Neural progenitor cell (in vitro differentiated cells): ENCODE measurements around the gene NKD1. TPM values are rescaled to one million over a fixed set of nuclear protein-coding genes. Genes with fewer than 3 reads are reported as not detected.

ENCODE experiments used
- DNase-seq: peaks from one replicate; pipeline ENCODE4 v3.0.0-alpha.2; 2016; ENCODE audit warnings: low spot score
- H2AFZ ChIP-seq: fragments of 200-600 bp; sonication (generic); replicated peaks from 2 replicates; pipeline ENCODE4 v1.6.1; 2016; ENCODE audit warnings: antibody characterized with exemption
- H3F3A ChIP-seq: fragments of 200-600 bp; sonication (generic); 2 replicates; pipeline ENCODE4 v1.6.1; 2016; ENCODE audit warnings: antibody characterized with exemption, low read depth
- H3K27ac ChIP-seq: fragments of 200-600 bp; sonication (generic); 2 replicates; pipeline ENCODE4 v1.5.1; 2016; ENCODE audit warnings: mild to moderate bottlenecking
- H3K27me3 ChIP-seq: fragments of 200-600 bp; sonication (generic); 2 replicates; pipeline ENCODE4 v1.6.1; 2016; ENCODE audit warnings: mild to moderate bottlenecking, moderate library complexity
- H3K36me3 ChIP-seq: fragments of 200-600 bp; sonication (generic); 2 replicates; pipeline ENCODE4 v1.5.1; 2016
- H3K4me1 ChIP-seq: fragments of 200-600 bp; sonication (generic); 2 replicates; pipeline ENCODE4 v1.6.1; 2016; ENCODE audit warnings: mixed run types
- H3K4me2 ChIP-seq: fragments of 200-600 bp; sonication (generic); 2 replicates; pipeline ENCODE4 v1.6.1; 2016
- H3K4me3 ChIP-seq: fragments of 200-600 bp; sonication (generic); 2 replicates; pipeline ENCODE4 v1.5.1; 2016
- H3K79me2 ChIP-seq: fragments of 200-600 bp; sonication (generic); 2 replicates; pipeline ENCODE4 v1.6.1; 2016; ENCODE audit warnings: low read depth
- H3K9ac ChIP-seq: fragments of 200-600 bp; sonication (generic); 2 replicates; pipeline ENCODE4 v1.6.1; 2016
- H3K9me3 ChIP-seq: fragments of 200-600 bp; sonication (generic); 2 replicates; pipeline ENCODE4 v1.5.1; 2016; ENCODE audit warnings: low read depth
- H4K20me1 ChIP-seq: fragments of 200-600 bp; sonication (generic); 2 replicates; pipeline ENCODE4 v1.6.1; 2016; ENCODE audit warnings: low read depth
- H3K27ac Mint-ChIP-seq: 3 replicates; pipeline ENCODE4 v1.8.0; 2021; ENCODE audit warnings: mixed read lengths
- H3K27me3 Mint-ChIP-seq: 2 replicates; pipeline ENCODE4 v1.8.0; 2022; ENCODE audit warnings: low read depth, mild to moderate bottlenecking, inconsistent platforms, moderate library complexity, mixed read lengths; ENCODE audit not compliant: insufficient read depth
- H3K36me3 Mint-ChIP-seq: 3 replicates; pipeline ENCODE4 v1.8.0; 2021; ENCODE audit warnings: mixed read lengths
- H3K4me1 Mint-ChIP-seq: 3 replicates; pipeline ENCODE4 v1.8.0; 2021; ENCODE audit warnings: mixed read lengths
- H3K4me3 Mint-ChIP-seq: 3 replicates; pipeline ENCODE4 v1.8.0; 2021; ENCODE audit warnings: mild to moderate bottlenecking, moderate library complexity, mixed read lengths
- H3K9me3 Mint-ChIP-seq: 3 replicates; pipeline ENCODE4 v1.8.0; 2020; ENCODE audit warnings: mixed read lengths
- CTCF ChIP-seq: fragments of 200-600 bp; sonication (generic); IDR thresholded peaks from 2 replicates; pipeline ENCODE4 v1.5.1; 2017; ENCODE audit warnings: antibody characterized with exemption, mild to moderate bottlenecking
- EZH2 ChIP-seq: fragments of 200-600 bp; sonication (generic); IDR thresholded peaks from 2 replicates; pipeline ENCODE4 v1.6.1; 2017; ENCODE audit warnings: antibody characterized with exemption, mild to moderate bottlenecking, moderate library complexity
- EZH2phosphoT487 ChIP-seq: fragments of 200-600 bp; sonication (generic); IDR thresholded peaks from 2 replicates; pipeline ENCODE4 v1.6.1; 2017; ENCODE audit warnings: antibody characterized with exemption
- total RNA-seq: library from RNA; depleted of rRNA; stranded (reverse); fragments of >200 nt; gene quantifications from 2 replicates; pipeline ENCODE4 v1.2.3, GENCODE V29; 2015; ENCODE audit warnings: low replicate concordance

The NKD1 gene
- total RNA-seq, 1 donor from 2014 or later, result 5.3 TPM

- Mint-ChIP-seq H3K4me3 (no peak overlapping the region), H3K27ac (no peak overlapping the region), H3K9me3 (no peaks in the 10 kb centered on the region), H3K27me3 (peaks cover 14% of the 10 kb centered on the region), H3K4me1 (peaks cover 24% of the 10 kb centered on the region), H3K36me3 (no peaks in the 10 kb centered on the region)
- no peak overlapping the region for H3K27ac ChIP-seq
- no peaks in the 10 kb centered on the region for H4K20me1 ChIP-seq
- peaks cover 35% of the 10 kb centered on the region for H3K27me3 ChIP-seq
- H3K4me1 ChIP-seq, result peaks cover 19% of the 10 kb centered on the region
- no peaks in the 10 kb centered on the region for H3K9me3 ChIP-seq
- no peak overlapping the region for H3K9ac ChIP-seq
- no peaks in the 10 kb centered on the region for H3F3A ChIP-seq
- no peaks in the 10 kb centered on the region for H3K79me2 ChIP-seq
- H3K36me3 ChIP-seq, result no peaks in the 10 kb centered on the region
- TF ChIP-seq CTCF (no peak), EZH2phosphoT487 (no peak), EZH2 (no peak)
- no peak overlapping the region for H3K4me3 ChIP-seq
- no peak overlapping the region for H2AFZ ChIP-seq
- DNase-seq, result no peak
- no peak overlapping the region for H3K4me2 ChIP-seq
These were observed 148.6 kb downstream of the NKD1 start for GRCh38 chr16:50696575-50697420.

DNA sequence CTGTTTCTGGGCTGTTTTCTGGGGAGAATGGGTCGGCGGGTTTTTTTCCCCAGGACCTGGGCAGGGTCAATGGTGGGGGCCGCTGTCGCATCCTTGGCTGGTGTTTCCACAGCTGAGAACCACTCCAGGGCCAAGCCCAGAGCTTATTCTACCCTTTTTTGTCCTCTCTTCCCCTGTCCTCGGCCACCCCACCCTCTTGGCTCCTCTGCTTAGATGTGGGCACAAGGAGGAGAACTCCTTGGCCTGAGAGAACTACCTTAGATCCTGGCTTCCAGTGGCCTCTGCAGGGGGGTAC lies 149.2 kb downstream of the NKD1 start:
- Histone ChIP-seq H3K27ac (no peak overlapping the region), H3K27me3 (peaks cover 29% of the 10 kb centered on the region), H3K4me3 (no peak overlapping the region), H4K20me1 (no peaks in the 10 kb centered on the region), H3F3A (no peaks in the 10 kb centered on the region), H3K4me2 (no peak overlapping the region), H3K4me1 (peaks cover 23% of the 10 kb centered on the region), H3K36me3 (no peaks in the 10 kb centered on the region), H3K9ac (no peak overlapping the region), H3K9me3 (no peaks in the 10 kb centered on the region), H3K79me2 (no peaks in the 10 kb centered on the region), H2AFZ (no peak overlapping the region)
- no peak overlapping the region for H3K27ac Mint-ChIP-seq
- no peaks in the 10 kb centered on the region for H3K9me3 Mint-ChIP-seq
- no peaks in the 10 kb centered on the region for H3K36me3 Mint-ChIP-seq
- peaks cover 12% of the 10 kb centered on the region for H3K27me3 Mint-ChIP-seq
- H3K4me3 Mint-ChIP-seq, result no peak overlapping the region
- peaks cover 24% of the 10 kb centered on the region for H3K4me1 Mint-ChIP-seq
- no peak for DNase-seq
- TF ChIP-seq EZH2 (no peak), EZH2phosphoT487 (no peak), CTCF (no peak)

DNA sequence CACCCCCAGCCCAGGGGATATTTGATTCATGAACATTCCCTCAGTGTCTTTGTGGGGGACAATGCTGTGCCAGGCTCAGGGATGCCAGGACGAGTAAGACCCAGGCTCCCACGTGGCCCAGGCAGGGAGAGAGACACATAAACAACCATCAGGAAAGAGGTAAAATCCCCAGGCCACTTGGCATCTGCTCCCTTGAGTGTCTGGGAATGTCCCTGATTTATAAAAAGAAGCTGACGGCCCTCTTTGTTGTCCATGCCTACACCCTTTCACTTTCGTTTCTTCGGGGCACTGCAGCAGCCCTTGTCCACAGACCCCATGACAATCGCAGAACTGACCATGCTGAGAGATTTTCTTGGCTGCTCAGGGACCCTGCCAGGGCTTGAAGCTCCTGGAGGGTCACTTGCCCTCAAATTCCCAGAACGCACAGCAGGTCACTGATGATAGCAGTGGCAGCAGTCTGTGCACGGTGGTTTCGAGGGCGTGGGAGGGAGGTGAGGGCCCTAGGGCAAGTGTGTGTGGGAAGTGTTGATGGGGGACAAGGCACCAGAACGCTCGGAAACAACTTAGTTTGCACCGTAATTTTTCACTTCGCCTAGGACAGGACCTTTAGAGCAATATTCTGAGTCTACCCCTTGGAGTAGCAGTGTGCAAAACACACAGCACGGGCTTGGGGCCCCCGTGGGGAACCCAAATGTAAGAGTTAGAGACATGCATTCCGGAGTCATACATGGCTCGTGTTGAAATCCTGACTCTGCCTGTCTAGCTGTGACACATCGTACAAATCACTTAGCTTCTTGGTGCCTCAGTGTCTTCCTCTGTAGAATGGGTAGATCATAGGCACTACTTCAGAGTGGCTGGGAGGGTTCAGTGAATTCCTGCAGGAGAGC lies 149.9 kb downstream of the NKD1 start:
- H3K36me3 Mint-ChIP-seq, result no peaks in the 10 kb centered on the region
- Histone ChIP-seq H4K20me1 (no peaks in the 10 kb centered on the region), H3K4me1 (peaks cover 23% of the 10 kb centered on the region), H3K4me2 (no peak overlapping the region), H3K27ac (no peak overlapping the region), H3K4me3 (no peak overlapping the region), H3K79me2 (no peaks in the 10 kb centered on the region), H3K9me3 (no peaks in the 10 kb centered on the region), H2AFZ (no peak overlapping the region), H3K36me3 (no peaks in the 10 kb centered on the region), H3K27me3 (peaks cover 21% of the 10 kb centered on the region), H3F3A (no peaks in the 10 kb centered on the region), H3K9ac (no peak overlapping the region)
- H3K27me3 Mint-ChIP-seq, result peaks cover 6% of the 10 kb centered on the region
- no peak for TF ChIP-seq CTCF
- TF ChIP-seq EZH2phosphoT487, result no peak
- TF ChIP-seq EZH2, result no peak
- H3K27ac Mint-ChIP-seq, result peak overlapping the region; percentile 83
- no peak overlapping the region for H3K4me3 Mint-ChIP-seq
- peaks cover 24% of the 10 kb centered on the region for H3K4me1 Mint-ChIP-seq
- DNase-seq, result no peak
- no peaks in the 10 kb centered on the region for H3K9me3 Mint-ChIP-seq

Other genes starting within 250 kb of the NKD1 start
- 112 and 164 TPM in 2 replicates for gene BRD7, start 179.4 kb upstream of the NKD1 start, total RNA-seq
- gene SNX20, start 132.9 kb downstream of the NKD1 start, total RNA-seq, result not detected in 2 replicates
- 0.22 TPM in 1 of 2 replicates, not detected in the other for gene NOD2, start 145.2 kb downstream of the NKD1 start, total RNA-seq
- 12.5 and 22.0 TPM in 2 replicates for gene CYLD, start 193.7 kb downstream of the NKD1 start, total RNA-seq